NK-92 treated with Interleukin-12 subunit alpha and Interleukin-12 subunit beta, amount 100 ng/mL, for 24 hours (cell line): ENCODE measurements around the gene APOM.

ENCODE experiments used
- DNase-seq: peaks from one replicate; lab custom pipeline; 2025; lab: John Stamatoyannopoulos, UW

Gene APOM

GRCh38 chr6:31658158-31658688 lies 2.5 kb downstream of the APOM start:
- DNase-seq: no peak

DNA sequence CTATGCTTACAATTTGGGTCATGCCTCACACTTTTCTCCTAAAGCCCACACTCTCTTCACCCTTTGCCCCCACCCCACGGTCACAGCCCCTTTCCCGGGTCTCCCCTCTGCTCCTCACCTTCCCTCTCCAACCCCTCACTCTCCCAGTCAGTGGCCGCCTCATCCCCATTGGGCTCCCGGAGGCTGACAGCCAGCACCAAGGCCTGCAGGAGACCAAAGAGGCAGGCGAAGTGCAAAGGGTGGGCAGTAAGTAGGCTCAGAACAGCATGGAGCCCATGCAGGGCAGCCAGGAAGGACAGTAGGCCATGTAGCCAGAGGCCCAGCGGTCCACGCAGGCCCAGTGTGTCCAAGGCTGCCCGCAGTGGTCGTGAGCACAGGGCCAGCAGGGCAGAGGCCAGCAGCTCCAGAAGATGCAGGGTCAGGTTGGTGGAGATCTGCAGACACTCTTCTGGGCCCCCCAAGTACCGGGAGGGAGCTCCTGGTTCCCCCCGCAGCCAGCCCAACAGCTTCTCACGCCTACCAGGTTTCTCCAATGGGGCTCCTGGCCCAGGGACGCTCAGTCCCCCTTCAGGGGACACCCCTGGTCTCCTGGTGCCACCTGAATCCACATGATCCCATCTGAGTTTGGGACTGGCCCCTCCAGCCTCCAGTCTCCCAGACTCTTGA lies 3.4 kb downstream of the APOM start:
- DNase-seq: no peak

DNA sequence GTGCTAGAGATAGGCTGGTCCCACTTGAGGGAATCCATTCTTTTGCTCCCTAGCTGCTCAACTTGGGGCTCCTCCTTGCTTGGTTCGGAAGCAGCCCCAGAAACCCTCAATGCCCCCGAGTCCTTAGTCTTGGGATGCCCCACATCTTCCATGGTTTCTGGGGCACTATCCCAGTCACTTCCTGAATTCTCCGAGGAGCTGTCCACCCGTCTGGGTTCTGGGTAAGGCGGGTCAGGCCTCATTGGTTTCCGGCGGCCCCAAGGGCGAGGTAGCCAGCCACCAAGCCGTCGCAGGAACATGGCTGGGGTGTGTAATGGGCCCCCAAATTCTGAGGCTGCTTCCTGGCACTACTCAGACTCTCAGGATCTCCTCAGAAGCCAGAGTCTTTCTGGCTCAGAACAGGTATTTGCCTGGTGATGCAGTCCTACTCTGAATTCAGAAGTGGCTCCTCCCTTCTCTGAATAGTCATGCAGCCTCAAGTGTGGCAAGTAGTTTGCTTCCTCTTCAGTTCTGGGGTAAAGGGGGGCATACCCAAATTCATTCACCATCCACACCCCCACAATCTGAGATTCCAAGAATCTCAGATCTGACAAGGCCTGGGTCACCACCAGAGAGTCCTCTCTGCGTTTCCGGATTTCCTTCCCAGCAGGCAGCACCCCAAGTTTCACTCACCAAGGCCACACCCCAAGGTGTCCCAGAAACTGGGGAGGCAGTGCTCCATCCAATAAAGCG lies 4.1 kb downstream of the APOM start:
- DNase-seq: no peak

DNA sequence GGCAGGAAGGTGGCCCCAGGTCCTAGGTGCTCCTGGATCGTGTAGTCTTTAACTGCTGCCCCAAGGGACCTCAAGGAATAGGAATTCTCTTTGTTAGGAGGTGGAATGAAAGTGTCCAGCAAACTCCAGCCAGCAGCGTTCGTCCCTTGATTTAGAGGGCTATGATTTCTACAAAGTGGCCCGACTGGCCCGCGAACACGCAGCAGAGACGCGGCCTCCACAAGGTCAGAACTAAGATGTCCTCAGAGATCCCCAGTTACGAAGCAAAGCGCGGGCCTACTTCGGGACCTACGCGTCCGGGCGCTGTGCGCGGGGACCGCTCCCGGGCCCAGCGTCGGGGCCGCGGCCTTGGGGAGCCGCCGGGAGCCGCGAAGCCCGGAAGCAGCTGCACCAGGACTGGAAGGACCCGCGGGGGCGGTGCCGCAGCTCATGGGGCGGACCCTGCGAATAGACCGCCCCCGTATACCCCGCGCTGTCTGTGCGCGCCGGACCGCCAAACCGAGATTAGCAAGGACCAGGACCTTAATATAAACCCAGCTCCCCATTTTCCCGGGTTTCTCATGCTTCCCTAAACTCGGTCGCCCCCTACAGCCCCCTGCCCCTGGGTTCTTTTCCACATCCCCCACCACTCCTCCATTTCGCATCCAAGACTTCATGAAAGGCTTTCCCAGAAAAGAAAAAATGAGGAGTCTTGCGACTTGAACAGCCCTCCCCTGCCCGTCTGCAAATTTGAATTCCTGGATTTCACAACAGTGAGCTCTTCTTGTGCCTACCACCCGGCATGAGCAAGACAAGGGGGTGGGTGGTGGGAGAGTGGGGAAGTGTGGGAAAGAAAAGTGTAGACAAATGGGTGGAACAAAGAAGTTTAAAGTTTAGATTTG lies 4.9 kb downstream of the APOM start, which contains the start of gene C6orf47:
TSS of gene C6orf47 (minus strand) at position 398 of the 881 bp plus-strand sequence. CDS start 831 bp downstream, outside the sequence.
- DNase-seq: peak; percentile 77

GRCh38 chr6:31661262-31662123 lies 5.8 kb downstream of the APOM start:
- DNase-seq: no peak

DNA sequence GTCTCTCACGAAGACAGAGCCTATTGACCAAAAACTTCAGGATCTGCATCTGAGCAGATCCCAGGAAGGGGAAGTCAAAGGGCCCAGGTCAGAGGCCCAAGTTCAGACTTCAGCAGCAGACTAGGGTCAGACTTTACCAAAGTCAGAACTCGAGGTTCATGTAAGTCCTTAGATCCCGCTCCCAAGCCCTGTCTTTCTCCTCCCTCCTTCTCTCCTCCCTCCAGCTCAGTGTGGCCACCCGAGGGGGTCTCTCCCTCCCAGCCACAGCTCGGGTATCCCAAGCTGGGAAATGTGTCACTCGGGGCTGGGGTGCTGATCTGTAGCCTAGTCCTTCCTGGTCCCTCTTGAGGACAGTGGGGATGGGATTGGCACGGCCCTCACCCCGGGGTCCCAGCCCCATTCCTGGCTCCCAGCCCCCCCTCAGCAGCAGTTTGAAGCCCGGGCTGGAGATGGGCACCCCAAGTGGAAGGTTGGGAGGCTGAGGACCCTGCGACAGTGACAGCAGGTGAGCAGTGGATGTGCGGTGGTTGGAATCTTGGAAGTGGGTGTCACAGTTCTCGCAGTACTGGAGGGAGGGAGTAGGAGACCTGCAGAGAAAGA lies 6.5 kb downstream of the APOM start:
- DNase-seq: no peak

DNA sequence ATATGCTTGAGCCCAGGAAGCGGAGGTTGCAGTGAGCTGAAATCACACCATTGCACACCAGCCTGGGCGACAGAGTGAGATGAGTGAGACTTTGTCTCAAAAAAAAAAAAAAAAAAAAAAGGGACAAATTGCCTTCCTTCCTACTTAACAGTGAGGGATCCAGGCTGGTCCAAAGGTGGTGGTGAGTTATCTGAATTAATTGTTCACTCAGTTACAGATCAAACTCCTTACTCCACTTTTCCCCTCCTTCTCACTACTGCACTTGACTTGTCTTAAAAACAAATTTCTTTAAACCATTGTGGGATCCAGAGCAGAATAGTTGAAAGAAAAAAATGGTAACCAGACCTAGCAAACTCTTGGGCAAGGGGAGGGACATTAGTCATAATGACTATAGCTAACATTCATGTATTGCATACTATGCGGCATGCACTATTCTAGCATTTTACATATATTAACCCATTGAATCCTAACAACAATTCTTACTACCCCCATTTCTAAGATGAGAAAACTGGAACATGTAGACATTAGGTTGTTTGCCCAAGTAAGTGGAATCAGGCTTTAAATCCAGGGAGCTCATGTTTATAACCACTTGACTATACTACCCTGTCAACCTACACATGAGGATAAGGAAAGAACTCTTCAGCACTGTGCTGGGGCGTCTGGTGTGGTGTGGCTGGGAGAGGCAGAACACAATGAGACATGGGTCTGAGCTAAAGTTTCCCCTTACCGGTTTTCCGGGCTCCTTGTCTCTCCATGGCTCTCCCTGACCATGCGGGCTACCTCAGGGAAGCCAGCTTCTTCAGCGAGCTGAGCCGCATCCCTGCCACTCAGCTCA lies 7.6 kb downstream of the APOM start:
- DNase-seq: no peak

- peak; percentile 50 for DNase-seq
These were observed 8.5 kb downstream of the APOM start for GRCh38 chr6:31663961-31664789.

GRCh38 chr6:31664790-31665500 lies 9.3 kb downstream of the APOM start, which contains the start of gene GPANK1:
TSS of gene GPANK1 (minus strand) at chr6:31664997. CDS start at chr6:31664478, 519 bp downstream.
- DNase-seq: peak; percentile 91

DNA sequence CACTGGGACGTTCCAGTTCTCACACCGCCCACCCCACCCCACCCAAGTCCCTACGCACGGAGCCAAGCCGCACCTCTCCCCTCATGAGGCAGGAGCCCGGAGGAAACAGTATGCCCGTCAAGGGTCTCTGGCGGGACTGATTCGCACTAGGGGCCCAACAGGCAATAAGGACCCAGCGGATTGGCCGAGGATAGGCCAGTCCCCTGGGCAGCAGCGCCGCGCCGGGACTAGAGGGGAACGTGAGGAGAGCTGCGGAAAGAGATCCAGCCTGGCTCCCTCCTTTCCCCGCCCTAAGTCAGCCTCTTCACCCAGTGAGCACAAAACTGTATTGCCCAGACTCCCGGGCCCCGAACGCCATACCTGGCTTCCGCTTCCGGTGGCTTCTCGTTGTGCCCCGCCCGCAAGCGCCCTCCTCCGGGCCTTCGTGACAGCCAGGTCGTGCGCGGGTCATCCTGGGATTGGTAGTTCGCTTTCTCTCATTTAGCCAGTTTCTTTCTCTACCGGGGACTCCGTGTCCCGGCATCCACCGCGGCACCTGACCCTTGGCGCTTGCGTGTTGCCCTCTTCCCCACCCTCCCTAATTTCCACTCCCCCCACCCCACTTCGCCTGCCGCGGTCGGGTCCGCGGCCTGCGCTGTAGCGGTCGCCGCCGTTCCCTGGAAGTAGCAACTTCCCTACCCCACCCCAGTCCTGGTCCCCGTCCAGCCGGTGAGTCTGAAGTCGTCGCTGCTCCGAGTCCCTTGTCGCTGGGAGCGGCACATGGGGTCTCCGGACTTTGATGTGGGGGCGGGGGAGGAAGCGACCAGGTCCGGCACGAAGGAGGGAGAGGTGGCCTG lies 10.0 kb downstream of the APOM start, which contains the start of gene CSNK2B:
TSS of gene CSNK2B (plus strand) at position 580 of the 836 bp plus-strand sequence. CDS start 752 bp downstream, outside the sequence.
- DNase-seq: peak; percentile 98

GRCh38 chr6:31666337-31666965 lies 10.8 kb downstream of the APOM start:
- DNase-seq: no peak

- no peak for DNase-seq
These were observed 14.0 kb downstream of the APOM start, which contains the start of gene LY6G5B for GRCh38 chr6:31669676-31670075. TSS of gene LY6G5B (plus strand) at chr6:31669976. CDS start at chr6:31670951, 975 bp downstream.

- DNase-seq: no peak
These were observed 20.7 kb downstream of the APOM start for GRCh38 chr6:31676322-31676903.

DNA sequence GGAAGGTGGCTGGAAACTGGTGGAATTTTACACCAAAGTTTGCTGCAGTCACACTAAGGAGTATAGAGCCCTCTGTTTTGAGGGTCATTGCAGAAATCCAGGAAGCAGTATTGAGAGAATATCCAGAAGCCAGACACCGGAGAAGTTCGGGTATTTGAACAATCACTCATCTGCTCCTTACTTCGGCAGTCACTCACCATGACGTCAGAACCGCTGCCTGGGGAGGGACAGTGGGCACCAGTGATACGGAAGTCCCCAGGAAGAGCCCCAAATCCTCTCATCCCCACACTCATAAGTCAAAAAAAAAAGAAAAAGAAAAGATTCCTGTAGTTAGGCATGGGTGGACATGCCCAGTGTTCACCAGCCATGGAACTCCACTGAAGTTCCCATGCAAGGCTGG lies 21.2 kb downstream of the APOM start:
- DNase-seq: no peak

DNA sequence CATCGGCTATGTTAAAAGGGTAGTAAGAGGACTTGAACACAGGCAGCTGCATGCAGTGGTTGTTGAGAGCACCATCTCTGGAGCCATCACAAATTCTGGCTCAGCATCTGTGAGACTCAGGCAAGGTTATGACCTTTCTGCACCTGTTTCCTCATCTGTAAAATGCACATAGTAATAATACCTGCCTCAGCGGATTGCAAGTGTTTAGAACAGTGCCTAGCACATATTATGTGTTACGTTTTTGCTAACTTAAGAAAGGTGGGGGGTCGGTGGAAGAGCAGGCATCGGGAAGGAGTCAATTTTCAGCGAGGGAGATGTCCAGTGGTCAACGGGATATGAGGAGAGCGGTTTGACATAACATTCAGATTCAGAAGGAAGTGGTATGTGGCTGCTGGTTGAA lies 22.3 kb downstream of the APOM start:
- DNase-seq: no peak
